Activated T-cell treated with anti-CD3 and anti-CD28 coated beads for 4 hours (primary cell): ENCODE measurements around the gene TMTC2.
"Not testable (repeated sequence)": the region's sequence is repeated elsewhere in the genome, so short reads cannot be mapped to it uniquely, and the experiment has no call there.

Experiments used
- DNase-seq: peaks from one replicate; pipeline ENCODE4 v3.0.0-alpha.2; 2020

Gene TMTC2

DNA sequence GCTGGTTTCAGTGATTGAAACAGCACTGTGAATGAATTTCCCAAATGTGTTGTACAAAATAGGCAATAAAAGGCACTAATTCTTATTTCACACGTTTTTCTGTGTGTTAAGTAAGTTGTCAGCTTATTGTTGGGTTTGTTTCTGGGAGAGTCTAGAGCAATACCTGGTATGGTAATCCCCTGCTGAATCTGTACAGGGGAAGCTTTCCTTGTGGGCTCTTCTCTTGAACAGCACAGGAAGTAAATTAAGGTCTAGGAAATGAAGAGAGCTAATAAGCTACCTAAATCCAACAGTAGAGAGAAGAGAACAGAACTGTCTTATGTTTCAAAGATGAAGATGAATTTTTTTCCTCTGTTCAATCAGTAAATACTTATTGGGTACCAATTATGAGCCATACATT lies 406.7 kb downstream of the TMTC2 start:
- no peak for DNase-seq

GRCh38 chr12:83097643-83098342 lies 411.1 kb downstream of the TMTC2 start:
- no peak for DNase-seq

DNA sequence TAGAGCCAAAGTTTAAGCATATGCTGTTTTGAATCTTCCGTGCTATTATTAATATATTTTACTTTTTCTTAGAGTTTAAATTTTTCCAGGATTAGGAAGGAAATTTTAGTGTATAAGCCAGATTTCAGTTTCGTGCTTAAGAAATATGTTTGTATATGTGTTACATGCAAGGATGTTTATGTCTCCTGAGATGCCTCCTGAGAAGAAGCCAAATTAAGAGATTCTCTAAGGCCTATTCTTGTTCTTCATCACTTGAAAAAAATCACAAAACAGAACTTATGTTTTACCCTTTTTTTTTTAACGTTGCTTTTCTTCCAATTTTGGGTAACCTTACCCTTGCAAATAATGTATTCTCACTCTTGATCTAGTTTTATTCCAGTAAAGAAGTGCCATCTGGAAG lies 412.7 kb downstream of the TMTC2 start:
- no peak for DNase-seq

- DNase-seq, result no peak
These were observed 415.8 kb downstream of the TMTC2 start for GRCh38 chr12:83102499-83102898.

- DNase-seq, result no peak
These were observed 420.2 kb downstream of the TMTC2 start for GRCh38 chr12:83106873-83107272.

- DNase-seq, result no peak
These were observed 423.7 kb downstream of the TMTC2 start for GRCh38 chr12:83110424-83110823.

- DNase-seq, result no peak
These were observed 427.2 kb downstream of the TMTC2 start for GRCh38 chr12:83113945-83114344.

DNA sequence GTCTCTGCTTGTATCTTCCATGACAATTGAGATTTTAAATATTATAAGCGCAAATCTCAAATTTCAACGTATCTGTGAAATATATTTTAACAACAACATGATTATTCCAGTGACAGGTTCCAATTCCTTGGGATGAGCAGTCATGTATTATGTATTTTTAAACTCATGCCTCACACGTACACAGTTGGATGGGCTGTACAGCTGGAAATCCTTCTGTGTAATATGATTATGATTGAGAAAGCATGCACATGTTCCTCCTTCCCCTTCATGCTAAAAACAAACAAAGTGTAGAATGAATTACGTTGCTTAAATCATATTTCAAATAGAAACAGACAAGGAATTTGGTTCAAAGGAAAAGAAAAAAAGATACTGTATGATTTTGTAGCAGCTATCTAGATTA lies 428.3 kb downstream of the TMTC2 start:
- no peak for DNase-seq

DNA sequence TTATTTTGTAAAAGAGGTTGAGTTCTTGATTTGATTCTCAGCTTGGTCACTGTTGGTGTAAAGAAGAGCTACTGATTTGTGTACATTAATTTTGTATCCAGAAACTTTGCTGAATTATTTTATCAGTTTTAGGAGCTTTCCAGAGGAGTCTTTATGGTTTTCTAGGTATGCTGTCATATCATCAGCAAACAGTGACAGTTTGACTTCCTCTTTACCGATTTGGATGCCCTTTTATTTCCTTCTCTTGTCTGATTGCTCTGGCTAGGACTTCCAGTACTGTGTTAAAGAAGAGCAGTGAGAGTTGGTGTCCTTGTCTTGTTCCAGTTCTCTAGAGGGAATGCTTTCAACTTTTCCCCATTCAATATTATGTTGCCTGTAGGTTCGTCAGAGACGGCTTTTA lies 431.2 kb downstream of the TMTC2 start:
- DNase-seq, result not testable (repeated sequence)

DNA sequence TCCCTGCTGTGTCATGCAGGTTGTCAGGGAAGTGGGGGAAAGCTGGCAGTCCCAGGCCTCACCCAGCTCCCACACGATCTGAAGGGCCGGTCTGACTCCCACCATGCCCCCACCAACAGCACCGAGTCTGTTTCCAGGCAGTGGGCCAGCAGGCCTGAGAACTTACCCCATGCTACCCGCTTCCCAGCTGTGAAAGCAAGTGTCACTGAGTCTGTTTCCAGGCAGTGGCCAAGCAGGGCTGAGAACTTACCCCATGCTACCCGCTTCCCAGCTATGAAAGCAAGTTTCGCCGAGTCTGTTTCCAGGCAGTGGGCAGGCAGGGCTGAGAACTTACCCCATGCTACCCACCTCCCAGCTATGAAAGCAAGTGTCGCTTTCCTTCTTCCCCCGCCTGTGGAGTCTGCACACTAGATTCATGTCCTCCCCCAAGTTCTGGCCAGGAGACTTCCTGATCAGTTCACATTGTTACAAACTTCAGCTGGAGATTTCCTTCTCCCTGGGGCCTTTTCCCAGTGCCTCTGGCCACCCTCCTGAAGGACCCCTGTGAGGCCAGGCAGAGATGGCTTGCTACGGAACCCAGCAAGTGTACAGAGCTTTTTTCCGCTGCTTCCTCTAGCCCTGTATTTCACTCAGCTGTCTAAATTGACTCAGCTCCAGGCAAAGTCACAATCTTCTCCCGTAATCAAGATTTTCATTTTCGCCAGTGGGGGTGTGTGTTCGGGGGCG lies 435.4 kb downstream of the TMTC2 start:
- no peak for DNase-seq

DNA sequence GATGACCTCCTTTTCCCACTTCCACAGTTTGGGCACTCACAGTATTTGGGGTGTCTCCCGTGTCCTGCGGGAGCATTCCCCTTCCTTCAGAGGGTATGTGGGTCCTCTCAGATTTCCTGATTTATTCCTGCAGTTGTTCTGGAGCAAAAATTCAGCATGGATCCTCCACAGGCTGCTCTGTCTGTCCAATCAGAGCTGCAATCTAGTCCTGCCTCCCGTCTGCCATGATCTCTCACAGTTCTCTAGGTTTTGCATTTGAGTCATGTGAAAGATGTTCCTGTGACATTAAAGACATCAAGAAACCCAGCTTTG lies 435.9 kb downstream of the TMTC2 start:
- DNase-seq, result no peak

- DNase-seq, result no peak
These were observed 436.3 kb downstream of the TMTC2 start for GRCh38 chr12:83123039-83123438.

- DNase-seq, result no peak
These were observed 441.8 kb downstream of the TMTC2 start for GRCh38 chr12:83128540-83128939.

DNA sequence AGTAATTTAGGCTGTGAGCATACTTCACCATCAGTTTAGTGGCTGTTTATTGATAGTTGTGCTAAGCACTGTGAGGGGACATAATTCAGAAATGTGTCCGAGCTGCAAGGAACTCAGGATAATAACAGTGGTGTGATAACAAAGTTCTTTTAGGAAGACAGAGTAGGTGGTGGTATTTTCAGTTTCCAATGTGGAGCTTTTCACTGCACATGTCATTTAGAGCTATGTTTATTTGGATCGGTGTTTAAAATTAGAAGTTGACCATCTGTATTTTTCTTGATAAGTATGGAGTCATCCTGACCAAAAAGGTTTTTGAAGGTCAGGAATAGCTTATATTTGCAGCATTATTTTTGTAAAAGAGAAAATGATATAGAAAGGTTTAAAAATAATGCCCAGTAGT lies 443.5 kb downstream of the TMTC2 start:
- no peak for DNase-seq

DNA sequence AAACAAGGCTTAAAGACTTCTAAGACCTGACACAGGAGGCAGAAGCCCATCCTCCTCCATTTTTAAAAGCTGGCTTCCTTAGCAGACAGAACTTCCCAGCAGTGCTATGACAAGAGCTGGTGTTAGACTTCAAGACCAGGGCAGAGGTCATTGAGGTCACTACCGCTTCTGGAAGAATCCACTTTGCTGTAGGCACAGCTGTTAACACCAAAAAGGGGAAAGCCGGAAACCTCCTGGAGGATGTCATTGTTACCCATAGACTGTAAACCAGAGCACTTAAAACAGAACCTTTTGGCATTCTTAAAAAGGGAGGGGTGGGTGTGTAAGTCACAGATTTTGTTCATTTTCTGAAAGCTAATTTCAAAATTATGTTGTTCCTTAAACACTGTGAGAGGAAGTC lies 445.7 kb downstream of the TMTC2 start:
- DNase-seq, result no peak

GRCh38 chr12:83136411-83136810 lies 449.7 kb downstream of the TMTC2 start:
- no peak for DNase-seq

DNA sequence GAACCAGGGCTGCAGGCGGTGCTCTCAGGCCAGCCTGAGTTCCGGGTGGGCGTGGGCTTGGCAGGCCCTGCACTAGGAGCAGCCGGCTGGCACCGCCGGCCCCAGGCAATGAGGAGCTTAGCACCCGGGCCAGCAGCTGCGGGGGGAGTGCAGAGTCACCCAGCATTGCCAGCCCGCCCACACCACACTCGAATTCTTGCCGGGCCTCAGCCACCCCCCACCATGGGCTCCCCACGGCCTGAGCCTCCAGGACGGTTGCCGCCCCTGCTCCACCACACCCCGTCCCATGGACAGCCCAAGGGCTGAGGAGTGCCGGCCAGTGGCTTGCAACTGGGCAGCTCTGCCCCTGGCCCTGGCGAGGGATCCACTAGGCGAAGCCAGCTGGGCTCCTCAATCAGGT lies 453.4 kb downstream of the TMTC2 start:
- DNase-seq, result no peak

GRCh38 chr12:83141460-83141994 lies 454.8 kb downstream of the TMTC2 start:
- no peak for DNase-seq

DNA sequence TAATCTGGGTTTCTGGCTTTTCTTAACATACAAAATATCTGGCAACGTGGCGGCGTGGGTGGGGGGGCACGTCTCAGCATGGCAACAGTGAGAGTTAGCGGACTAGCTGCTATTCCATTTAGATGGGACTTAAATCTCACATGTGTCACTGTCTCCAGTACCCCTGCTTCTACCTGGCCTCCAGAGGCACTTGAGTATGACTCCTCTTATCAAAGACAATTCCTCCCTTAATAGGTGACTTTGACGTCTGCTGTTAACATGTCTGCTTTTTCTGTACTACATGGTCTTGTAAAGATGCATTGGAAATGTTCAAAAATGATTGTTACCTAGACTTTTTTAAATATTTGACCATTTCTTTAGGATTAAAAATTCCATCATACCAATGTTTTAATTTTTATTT lies 456.2 kb downstream of the TMTC2 start:
- DNase-seq, result no peak

- no peak for DNase-seq
These were observed 457.2 kb downstream of the TMTC2 start for GRCh38 chr12:83143950-83144349.

DNA sequence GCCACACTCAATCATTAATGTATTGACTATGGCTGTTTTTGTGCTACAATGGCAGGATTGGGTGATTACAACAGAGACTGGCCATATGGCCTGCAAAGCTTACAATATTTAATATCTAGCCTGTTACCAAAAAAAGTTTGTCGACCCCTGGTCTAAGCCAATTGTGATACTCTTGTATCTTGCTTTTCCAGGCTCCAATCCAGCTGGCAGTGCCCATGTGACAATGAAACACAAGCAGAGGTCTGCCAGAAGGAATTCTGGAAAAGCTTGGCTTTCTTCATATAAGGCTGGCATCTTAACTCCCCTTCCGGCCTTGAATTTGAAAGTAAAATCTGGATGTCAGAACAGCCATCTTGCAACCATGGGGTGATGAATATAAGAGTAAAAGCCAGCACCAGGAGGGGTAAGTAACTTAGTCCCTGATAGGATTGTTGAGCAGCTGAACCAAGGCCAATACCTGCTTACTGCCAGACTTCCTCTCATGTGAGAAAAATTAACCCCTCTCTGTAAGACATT lies 458.7 kb downstream of the TMTC2 start:
- no peak for DNase-seq

- DNase-seq, result no peak
These were observed 460.6 kb downstream of the TMTC2 start for GRCh38 chr12:83147341-83147740.

DNA sequence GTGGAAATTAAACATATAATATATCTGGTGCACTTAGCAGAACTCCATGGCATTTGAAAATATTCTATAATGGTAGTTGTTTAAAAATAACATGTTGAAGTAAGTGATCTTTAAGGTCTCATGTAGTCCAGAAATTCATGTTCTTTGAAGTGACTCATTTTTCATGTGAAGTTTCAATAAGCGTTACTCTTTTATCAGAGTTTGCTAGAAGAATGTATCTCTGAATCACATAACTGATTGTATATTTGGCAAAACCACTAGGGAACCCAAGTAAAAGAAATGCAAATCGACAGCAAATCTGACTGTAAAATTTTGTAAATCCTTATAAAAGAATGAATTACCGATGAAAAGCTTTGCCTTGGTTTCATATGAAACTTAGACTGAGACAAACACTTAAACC lies 463.3 kb downstream of the TMTC2 start:
- DNase-seq, result no peak

- no peak for DNase-seq
These were observed 463.9 kb downstream of the TMTC2 start for GRCh38 chr12:83150465-83151189.
